ENCODE data around the gene HIVEP1.

- TF ChIP-seq ZNF416 (tag by site-specific recombination; IDR thresholded peaks at IDR 0.05) (no peak), ZNF274 (IDR thresholded peaks at IDR 0.05; ENCODE audit: low read length) (no peak), ZNF274 (tag by site-specific recombination; IDR thresholded peaks at IDR 0.05; ENCODE audit: borderline replicate concordance) (no peak)
Measured at GRCh38 chr6:12007473-12007872, 4.6 kb upstream of the HIVEP1 start.

Measured in HEK293 (cell line).